ENCODE data around the gene COL23A1.
"Not testable (repeated sequence)": the region's sequence is repeated elsewhere in the genome, so short reads cannot be mapped to it uniquely, and the experiment has no call there.

The COL23A1 gene

DNA sequence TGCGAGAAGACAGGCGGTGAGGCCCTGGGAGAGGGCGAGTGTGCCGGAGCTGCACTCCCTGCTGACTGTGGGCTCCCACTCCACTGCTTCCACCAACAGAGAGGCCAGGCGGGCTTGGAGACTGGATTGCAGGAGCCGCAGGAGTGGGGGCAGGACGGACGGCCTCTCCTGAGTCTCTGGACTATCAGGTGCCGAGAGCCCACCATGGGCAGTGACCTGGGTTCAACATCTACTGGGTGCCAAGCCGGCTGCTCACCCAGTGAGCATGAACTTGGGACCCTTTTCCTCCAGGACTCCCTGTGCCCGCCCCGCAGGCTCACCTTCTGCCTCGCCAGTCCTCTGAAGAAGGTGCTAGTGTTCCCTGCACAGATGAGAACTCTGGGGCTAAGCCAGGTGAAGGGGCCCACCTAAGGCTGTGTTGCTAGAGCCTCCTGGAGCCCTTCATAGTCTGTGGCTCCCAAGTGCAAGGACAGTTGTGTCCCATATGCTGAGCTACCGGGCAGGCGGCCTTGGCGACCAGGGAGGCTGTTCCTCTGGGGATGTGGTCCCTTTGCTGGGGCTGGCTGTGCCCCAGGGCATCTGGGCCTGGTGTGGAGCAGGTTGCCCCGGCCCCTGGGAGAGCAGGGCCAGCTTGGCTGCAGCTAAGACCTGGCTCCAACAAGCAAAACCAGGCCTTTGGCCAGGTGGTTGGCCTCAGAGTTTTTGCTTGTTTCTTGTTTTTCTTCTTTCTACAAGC is 279.9 kb downstream of the COL23A1 start:
- WGBS, 2 experiments, result 94% methylated on average over 17 of the region's 17 CpGs
- Histone ChIP-seq H3K27ac (ENCODE audit: insufficient read depth, low read depth, low read length, poor library complexity, severe bottlenecking) (no peak overlapping the region), H3K4me3 (ENCODE audit: insufficient read depth, low read depth, low read length) (no peak overlapping the region), H3K36me3 (ENCODE audit: control insufficient read depth, insufficient read depth, low read length) (no peaks in the 10 kb centered on the region), H3K27me3 (ENCODE audit: control insufficient read depth, insufficient read depth, low read length, poor library complexity, severe bottlenecking) (no peaks in the 10 kb centered on the region), H3K9me3 (ENCODE audit: control insufficient read depth, low read length) (no peaks in the 10 kb centered on the region), H3K4me1 (ENCODE audit: control insufficient read depth, insufficient read depth, low read length) (peaks cover 4% of the 10 kb centered on the region)

DNA sequence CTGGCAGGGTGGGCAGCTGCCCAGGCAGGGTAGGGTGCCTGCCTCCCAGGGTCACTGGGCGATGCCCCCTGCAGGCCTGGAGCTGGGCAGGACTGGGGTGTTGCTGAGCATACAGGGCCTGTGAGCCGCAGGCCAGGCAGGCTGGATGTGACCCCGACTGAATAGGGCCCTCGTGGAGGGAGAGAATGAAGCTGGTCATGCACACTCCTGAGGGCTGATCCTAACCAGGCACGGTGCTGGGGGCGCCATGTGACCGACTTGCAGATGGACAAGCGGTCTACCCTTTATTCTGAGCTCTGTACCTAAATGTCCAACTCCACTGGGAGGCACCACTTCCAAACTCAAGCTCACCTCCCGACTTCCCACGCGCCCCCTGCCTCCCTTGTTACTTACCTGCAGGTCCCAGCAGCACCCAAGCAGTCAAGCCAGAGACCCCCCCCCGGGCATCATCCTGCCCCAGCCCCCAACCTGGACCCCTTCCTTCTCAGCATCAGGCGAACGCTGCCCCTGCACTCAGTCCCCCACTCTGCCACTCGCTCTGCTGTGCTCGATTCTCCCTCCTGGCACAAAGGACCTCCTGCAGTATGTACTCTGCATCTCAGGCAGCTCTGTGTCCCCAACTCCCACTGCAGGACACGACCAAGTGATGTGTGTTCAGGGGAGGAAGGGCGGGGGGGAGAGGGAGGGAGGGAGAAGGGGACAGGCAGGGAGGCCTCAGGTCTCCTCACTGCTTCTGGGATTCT is 280.8 kb downstream of the COL23A1 start:
- WGBS, 2 experiments, result 74 to 80% methylated on average over 17 of the region's 18 CpGs

DNA sequence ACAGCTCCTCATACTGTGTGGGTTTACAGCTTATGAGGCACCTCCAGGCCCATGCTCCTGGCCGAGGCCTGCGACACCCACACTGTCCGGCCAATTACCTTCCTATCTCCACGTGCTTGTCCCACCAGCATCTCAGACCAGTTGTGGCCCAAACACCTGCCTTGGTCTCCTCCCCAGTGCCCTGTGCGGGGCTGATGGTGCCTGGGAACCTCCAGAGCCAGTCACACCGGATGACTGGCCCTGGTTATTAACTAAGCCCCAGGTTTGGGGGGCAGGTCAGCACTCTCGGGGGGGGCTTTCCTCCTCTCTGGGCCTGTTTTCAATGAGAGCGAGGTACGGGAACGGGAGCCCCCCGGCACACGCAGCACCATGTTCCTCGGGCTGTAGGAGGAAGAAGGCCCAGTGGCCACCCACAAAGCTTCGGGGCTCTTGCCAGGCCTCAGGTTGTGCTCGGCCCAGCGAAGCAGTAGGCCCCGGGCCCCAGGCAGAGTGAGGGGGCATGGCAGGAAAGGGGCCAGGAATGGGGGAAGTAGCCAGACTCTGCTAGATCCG is 281.6 kb downstream of the COL23A1 start:
- H3K4me1 ChIP-seq (ENCODE audit: control insufficient read depth, insufficient read depth, low read length), result peaks cover 4% of the 10 kb centered on the region
- no peak overlapping the region for H3K27ac ChIP-seq (ENCODE audit: insufficient read depth, low read depth, low read length, poor library complexity, severe bottlenecking)
- no peaks in the 10 kb centered on the region for H3K36me3 ChIP-seq (ENCODE audit: control insufficient read depth, insufficient read depth, low read length)
- H3K27me3 ChIP-seq (ENCODE audit: control insufficient read depth, insufficient read depth, low read length, poor library complexity, severe bottlenecking), result no peaks in the 10 kb centered on the region
- WGBS, 2 experiments, result 94 to 95% methylated on average over 18 of the region's 18 CpGs
- no peak overlapping the region for H3K4me3 ChIP-seq (ENCODE audit: insufficient read depth, low read depth, low read length)
- H3K9me3 ChIP-seq (ENCODE audit: control insufficient read depth, low read length), result no peaks in the 10 kb centered on the region

More for the DNA sequence above, 280.8 kb downstream of the COL23A1 start:
- Histone ChIP-seq H3K36me3 (ENCODE audit: control insufficient read depth, insufficient read depth, low read length) (no peaks in the 10 kb centered on the region), H3K4me3 (ENCODE audit: insufficient read depth, low read depth, low read length) (no peak overlapping the region), H3K9me3 (ENCODE audit: control insufficient read depth, low read length) (no peaks in the 10 kb centered on the region), H3K4me1 (ENCODE audit: control insufficient read depth, insufficient read depth, low read length) (peaks cover 4% of the 10 kb centered on the region), H3K27me3 (ENCODE audit: control insufficient read depth, insufficient read depth, low read length, poor library complexity, severe bottlenecking) (no peaks in the 10 kb centered on the region), H3K27ac (ENCODE audit: insufficient read depth, low read depth, low read length, poor library complexity, severe bottlenecking) (no peak overlapping the region)

DNA sequence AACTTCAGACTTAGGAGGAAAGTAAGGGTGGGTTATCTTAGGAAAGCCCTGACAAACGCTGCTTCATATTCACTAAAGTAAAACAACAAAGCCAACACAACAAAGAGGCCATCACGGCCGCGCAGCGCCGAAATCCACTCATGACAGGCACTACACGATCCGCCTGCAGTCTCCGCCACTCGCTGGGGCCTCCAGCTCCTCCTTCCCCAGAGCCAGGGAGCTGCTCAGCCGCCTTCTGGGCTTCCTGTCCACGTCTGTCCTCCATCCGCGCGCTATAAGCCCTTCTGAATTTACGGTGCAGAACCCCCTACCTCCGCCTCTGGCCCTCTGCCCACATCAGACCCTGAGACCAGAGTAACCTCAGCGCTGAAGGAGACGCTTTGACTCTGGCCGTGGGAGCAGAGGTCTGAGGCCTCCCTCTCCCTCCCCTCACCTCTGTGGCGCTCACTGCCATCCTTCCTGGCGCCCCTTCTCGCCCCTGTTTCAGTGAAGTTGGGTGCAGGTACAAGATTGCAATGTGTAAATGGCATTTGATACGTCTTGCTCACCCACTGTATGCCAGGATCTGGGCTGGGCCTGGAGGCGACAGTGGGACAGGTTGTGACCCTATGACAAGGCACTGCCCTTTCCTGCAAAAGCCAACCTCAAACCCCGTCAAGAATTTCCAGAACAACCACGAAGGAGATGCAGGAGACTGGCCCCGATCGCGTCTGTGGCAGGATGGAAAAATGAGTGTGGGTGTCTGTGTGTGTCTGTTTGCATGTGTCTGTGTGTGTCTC is 282.7 kb downstream of the COL23A1 start:
- no peak overlapping the region for H3K4me3 ChIP-seq (ENCODE audit: insufficient read depth, low read depth, low read length)
- 84% methylated on average over 30 of the region's 30 CpGs for WGBS, 2 experiments

DNA sequence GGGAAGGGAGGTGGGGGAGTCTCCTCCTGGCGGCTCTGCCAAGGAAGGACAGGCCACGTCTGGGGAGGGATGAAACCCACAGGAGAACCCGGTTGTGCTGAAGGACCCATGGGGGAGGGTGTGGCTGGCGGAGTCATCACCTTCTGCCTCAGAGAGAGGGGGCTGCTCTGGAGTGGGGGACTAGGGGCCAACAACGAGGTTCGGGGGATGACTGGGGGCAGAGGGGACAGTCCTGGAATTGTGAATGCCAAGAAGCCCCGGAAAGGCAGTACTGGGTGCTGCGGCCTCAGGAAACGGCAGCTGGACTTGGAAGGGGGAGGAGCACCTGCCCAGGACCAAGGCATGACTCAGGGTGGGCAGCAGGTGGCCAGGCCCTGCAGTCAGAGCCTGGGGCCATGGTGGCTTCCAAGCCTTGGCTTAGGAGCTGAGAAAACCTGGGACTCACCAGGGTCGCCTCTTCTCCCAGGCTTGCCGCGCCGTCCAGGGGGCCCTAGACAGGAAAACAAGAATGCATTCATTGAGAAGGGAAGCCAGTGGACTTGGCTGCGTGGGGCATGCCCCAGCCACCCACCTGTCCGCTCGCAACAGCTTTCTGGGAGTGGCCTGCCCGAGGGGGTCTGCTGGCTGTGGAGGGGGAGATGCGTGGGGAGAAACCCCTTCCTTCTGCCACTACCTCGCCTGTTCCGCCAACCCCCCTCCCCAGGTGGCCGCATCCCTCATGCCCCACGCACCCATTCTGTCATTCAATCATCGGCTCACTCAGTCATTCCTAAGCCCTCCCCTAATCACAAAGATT is 283.6 kb downstream of the COL23A1 start:
- Histone ChIP-seq H3K27me3 (ENCODE audit: control insufficient read depth, insufficient read depth, low read length, poor library complexity, severe bottlenecking) (no peaks in the 10 kb centered on the region), H3K36me3 (ENCODE audit: control insufficient read depth, insufficient read depth, low read length) (no peaks in the 10 kb centered on the region), H3K4me3 (ENCODE audit: insufficient read depth, low read depth, low read length) (no peak overlapping the region), H3K9me3 (ENCODE audit: control insufficient read depth, low read length) (no peaks in the 10 kb centered on the region), H3K4me1 (ENCODE audit: control insufficient read depth, insufficient read depth, low read length) (peaks cover 4% of the 10 kb centered on the region), H3K27ac (ENCODE audit: insufficient read depth, low read depth, low read length, poor library complexity, severe bottlenecking) (no peak overlapping the region)
- 84% methylated on average over 23 of the region's 23 CpGs for WGBS, 2 experiments

More for the DNA sequence above, 282.7 kb downstream of the COL23A1 start:
- Histone ChIP-seq H3K27ac (ENCODE audit: insufficient read depth, low read depth, low read length, poor library complexity, severe bottlenecking) (no peak overlapping the region), H3K4me1 (ENCODE audit: control insufficient read depth, insufficient read depth, low read length) (peaks cover 4% of the 10 kb centered on the region), H3K27me3 (ENCODE audit: control insufficient read depth, insufficient read depth, low read length, poor library complexity, severe bottlenecking) (no peaks in the 10 kb centered on the region), H3K9me3 (ENCODE audit: control insufficient read depth, low read length) (no peaks in the 10 kb centered on the region), H3K36me3 (ENCODE audit: control insufficient read depth, insufficient read depth, low read length) (no peaks in the 10 kb centered on the region)

DNA sequence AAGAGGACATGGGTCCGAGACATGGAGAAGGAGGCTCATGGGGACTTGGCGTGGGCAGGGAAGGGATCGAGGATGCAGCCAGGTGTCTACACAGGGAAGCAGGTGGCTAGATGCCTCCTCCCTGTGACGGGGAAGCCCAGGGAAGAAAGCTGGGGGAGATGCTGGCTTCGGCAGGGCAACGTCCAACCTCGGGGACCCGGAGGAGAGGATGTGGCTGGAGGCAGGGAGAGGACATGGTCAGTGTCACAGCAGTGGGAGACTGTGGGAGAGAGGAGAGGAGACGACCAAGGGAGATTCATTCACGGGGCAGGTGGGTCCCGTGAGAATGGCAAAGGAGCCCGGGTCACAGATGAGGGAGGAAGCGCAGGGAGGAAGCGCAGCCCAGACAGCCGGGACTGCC is 284.4 kb downstream of the COL23A1 start:
- WGBS, 2 experiments, result 94 to 95% methylated on average over 15 of the region's 15 CpGs
- Histone ChIP-seq H3K27me3 (ENCODE audit: control insufficient read depth, insufficient read depth, low read length, poor library complexity, severe bottlenecking) (no peaks in the 10 kb centered on the region), H3K27ac (ENCODE audit: insufficient read depth, low read depth, low read length, poor library complexity, severe bottlenecking) (no peak overlapping the region), H3K4me3 (ENCODE audit: insufficient read depth, low read depth, low read length) (no peak overlapping the region), H3K36me3 (ENCODE audit: control insufficient read depth, insufficient read depth, low read length) (no peaks in the 10 kb centered on the region), H3K4me1 (ENCODE audit: control insufficient read depth, insufficient read depth, low read length) (peaks cover 4% of the 10 kb centered on the region), H3K9me3 (ENCODE audit: control insufficient read depth, low read length) (no peaks in the 10 kb centered on the region)

DNA sequence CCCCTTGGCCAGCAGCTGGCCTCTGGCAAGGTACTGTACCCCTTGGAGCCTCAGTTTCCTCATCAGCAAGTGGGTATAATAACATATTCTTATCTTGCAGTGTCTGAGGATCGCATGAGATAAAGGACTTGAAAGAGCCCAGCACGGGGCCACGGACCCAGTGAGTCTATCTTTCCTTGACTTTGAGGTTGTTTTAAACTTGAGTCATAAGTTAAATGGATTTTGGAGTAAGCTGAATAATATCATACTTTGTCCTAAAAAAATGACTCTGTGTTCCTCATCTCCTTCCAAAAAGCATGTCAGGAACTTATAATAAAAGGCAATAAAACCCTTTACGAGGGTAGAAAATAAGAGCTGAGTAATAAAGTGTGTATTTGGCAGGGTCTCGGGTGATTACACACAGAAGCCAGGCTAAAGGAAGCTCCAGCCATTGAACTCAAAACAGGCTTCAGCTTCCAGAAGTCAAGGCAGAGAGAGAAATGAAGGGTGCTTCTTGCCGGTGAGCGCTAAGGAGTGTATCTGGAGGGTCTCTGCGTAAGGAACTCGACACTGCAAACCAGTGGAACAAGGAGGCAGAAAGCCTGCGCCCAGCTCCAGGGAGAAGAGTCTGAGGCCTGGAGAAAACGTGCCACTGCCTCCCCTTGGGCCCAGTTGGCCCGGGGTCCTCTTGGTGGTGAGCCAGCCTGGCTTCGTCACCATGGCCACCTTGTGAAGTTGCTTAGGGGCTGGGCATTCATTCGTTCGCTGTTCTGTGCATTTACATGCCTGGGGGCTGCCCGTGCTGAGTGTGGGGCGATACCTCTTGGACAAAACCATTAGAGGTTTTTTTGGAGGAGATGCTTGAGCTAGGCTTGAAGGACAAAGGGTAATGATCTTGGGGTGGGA is 285.2 kb downstream of the COL23A1 start:
- Histone ChIP-seq H3K36me3 (ENCODE audit: control insufficient read depth, insufficient read depth, low read length) (no peaks in the 10 kb centered on the region), H3K4me1 (ENCODE audit: control insufficient read depth, insufficient read depth, low read length) (peaks cover 4% of the 10 kb centered on the region), H3K27ac (ENCODE audit: insufficient read depth, low read depth, low read length, poor library complexity, severe bottlenecking) (no peak overlapping the region), H3K9me3 (ENCODE audit: control insufficient read depth, low read length) (no peaks in the 10 kb centered on the region), H3K4me3 (ENCODE audit: insufficient read depth, low read depth, low read length) (no peak overlapping the region), H3K27me3 (ENCODE audit: control insufficient read depth, insufficient read depth, low read length, poor library complexity, severe bottlenecking) (no peaks in the 10 kb centered on the region)
- WGBS, 2 experiments, result 94 to 95% methylated on average over 17 of the region's 17 CpGs

DNA sequence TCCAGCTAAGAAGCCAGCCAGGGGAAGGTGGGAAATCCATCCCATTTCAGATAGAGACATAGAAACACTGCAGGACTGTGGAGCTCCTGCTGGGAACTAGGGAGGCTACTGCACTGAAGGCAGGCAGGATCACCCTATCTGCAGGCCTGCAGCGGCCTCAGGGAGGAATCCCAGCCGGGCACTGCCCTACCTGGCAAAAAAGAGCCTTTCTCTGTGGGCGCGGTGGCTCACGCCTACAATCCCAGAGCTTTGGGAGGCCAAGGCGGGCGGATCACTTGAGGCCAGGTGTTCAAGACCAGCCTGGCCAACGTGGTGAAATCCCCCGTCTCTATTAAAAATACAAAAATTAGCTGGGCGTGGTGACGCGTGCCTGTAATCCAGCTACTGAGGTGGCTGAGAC is 286.2 kb downstream of the COL23A1 start:
- Histone ChIP-seq H3K4me1 (ENCODE audit: control insufficient read depth, insufficient read depth, low read length) (peaks cover 2% of the 10 kb centered on the region), H3K4me3 (ENCODE audit: insufficient read depth, low read depth, low read length) (no peak overlapping the region), H3K27me3 (ENCODE audit: control insufficient read depth, insufficient read depth, low read length, poor library complexity, severe bottlenecking) (no peaks in the 10 kb centered on the region), H3K36me3 (ENCODE audit: control insufficient read depth, insufficient read depth, low read length) (no peaks in the 10 kb centered on the region), H3K27ac (ENCODE audit: insufficient read depth, low read depth, low read length, poor library complexity, severe bottlenecking) (no peak overlapping the region), H3K9me3 (ENCODE audit: control insufficient read depth, low read length) (no peaks in the 10 kb centered on the region)
- WGBS, 2 experiments, result 82 to 84% methylated on average over 12 of the region's 12 CpGs

DNA sequence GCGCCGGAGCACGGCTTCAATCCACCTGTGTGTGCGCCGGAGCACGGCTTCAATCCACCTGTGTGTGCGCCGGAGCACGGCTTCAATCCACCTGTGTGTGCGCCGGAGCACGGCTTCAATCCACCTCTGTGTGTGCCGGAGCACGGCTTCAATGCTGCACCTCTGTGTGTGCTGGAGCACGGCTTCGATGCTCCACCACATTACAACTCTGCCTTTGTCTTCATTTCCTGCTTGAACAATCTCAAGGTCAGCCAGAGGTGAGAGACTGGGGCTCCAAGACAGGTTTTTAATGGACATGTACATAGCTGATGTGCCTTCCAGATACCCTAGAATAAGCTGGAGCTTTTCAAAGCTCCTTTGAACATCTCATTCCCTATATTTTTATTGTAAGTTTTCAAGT is 287.9 kb downstream of the COL23A1 start:
- not testable (repeated sequence) for H3K4me1 ChIP-seq (ENCODE audit: control insufficient read depth, insufficient read depth, low read length); H3K4me3 ChIP-seq (ENCODE audit: insufficient read depth, low read depth, low read length); H3K9me3 ChIP-seq (ENCODE audit: control insufficient read depth, low read length); H3K36me3 ChIP-seq (ENCODE audit: control insufficient read depth, insufficient read depth, low read length); H3K27me3 ChIP-seq (ENCODE audit: control insufficient read depth, insufficient read depth, low read length, poor library complexity, severe bottlenecking); H3K27ac ChIP-seq (ENCODE audit: insufficient read depth, low read depth, low read length, poor library complexity, severe bottlenecking)
- 90 to 91% methylated on average over 16 of the region's 16 CpGs for WGBS, 2 experiments

Measured in ectodermal cell (in vitro differentiated cells).